MV-4-11 (cell line): ENCODE measurements around the gene C1QA.
"Not testable (repeated sequence)": the region's sequence is repeated elsewhere in the genome, so short reads cannot be mapped to it uniquely, and the experiment has no call there.

Source experiments
- DNase-seq: peaks from one replicate; lab custom pipeline; 2025; lab: John Stamatoyannopoulos, UW

The C1QA gene

DNA sequence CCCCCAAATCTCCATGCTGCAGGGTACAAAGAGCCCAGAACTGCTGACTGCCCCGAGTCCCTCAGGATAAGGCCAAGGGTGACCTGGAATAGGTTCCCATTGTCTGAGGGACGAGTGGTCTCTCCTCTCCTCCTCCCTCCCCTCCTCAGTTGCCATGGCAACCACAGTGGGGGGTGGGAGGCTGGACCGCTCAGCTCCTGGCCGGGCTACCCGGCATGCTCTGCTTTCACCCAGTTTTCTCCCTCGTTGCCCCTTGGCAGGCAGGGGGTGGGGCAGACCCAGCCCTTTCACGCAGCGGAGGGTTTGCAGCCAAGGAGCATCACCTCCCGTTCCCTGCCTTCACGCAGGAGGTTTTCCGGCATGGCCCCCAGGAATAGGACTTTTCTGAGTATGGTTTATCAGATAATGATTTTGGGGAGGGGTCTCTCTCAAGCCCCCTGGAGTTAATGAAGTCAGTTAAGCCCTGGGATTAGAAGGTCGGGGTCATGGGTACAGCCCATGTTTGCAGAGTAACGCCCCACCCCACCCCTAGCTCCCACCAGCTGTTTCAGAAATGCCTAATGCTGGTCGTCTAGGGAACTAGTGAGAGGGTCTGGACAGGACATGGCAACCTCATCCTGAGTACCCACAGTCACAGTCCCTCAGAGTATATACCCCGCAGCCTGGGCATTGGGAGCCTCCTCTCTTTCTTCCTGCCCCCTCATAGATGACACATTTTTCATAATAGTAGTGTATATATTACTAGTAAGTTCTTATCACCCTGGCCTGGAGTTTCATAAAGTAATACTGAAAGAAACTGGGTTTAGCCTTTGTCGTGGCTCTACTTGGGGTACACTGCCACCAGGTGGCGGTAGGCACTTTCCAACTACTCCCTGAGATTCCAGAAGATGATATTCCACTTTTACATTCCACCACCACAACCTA is 37.3 kb downstream of the C1QA start:
- no peak for DNase-seq

DNA sequence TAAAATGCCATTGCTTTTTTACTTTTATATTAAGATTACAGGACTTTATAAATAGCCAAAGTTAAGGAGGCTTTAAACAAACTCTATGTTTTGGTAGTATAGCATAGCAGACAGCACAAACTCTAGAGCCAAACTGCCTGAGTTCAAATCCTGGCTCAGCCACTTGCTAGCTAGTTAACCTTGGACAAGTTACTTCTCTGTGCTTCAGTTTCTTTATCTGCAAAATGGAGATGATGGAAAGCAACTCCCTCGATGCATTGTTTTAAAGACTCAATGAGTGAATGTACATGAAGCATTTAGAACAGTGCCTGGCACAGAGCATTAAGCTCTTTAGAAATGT is 38.0 kb downstream of the C1QA start:
- no peak for DNase-seq

DNA sequence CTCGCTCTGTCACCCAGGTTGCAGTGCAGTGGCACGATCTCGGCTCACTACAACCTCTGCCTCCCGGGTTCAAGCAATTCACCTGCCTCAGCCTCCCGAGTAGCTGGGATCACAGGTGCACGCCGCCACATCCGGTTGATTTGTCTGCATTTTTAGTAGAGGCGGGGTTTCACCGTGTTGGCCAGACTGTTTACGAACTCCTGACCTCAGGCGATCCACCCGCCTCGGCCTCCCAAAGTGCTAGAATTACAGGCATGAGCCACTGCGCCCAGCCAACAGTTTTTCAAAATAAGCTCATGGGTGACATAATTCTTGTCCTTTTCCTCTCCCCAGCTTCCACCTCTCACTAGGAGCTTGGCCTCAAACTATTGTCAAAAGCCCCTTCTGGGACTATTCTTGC is 39.7 kb downstream of the C1QA start:
- not testable (repeated sequence) for DNase-seq

DNA sequence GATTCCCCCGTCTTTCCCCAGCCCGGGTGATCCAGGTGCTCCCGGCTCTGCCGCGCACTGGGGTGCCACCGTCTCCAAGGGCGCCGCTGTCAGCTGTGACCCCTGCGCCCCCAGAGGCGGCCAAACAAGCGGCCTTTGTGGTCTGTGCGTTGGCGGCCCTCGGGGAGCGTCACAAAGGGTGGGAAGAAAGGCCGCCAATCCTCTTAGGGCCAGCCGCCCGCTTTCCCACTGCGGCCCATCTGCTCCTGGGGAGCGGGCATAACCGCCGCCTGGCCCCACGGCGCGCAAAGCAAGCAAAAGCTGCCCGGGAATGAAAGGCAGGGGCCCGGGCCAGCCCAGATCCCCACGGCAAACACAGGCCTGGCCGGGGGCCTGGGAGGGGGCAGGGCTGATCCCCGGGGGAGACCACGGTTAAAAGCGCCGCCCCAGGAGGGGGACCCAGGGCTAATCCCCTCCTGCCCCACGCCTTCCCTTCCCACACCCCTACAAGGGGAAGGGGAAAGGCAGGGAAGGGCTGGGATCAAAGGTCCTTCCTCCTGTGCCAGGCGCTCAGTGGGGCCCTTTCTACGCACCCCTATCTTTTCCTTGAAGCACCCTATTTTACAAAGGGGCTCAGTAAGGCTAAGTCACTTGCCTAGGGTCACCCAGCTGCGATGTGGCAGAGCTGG is 40.6 kb downstream of the C1QA start:
- no peak for DNase-seq

DNA sequence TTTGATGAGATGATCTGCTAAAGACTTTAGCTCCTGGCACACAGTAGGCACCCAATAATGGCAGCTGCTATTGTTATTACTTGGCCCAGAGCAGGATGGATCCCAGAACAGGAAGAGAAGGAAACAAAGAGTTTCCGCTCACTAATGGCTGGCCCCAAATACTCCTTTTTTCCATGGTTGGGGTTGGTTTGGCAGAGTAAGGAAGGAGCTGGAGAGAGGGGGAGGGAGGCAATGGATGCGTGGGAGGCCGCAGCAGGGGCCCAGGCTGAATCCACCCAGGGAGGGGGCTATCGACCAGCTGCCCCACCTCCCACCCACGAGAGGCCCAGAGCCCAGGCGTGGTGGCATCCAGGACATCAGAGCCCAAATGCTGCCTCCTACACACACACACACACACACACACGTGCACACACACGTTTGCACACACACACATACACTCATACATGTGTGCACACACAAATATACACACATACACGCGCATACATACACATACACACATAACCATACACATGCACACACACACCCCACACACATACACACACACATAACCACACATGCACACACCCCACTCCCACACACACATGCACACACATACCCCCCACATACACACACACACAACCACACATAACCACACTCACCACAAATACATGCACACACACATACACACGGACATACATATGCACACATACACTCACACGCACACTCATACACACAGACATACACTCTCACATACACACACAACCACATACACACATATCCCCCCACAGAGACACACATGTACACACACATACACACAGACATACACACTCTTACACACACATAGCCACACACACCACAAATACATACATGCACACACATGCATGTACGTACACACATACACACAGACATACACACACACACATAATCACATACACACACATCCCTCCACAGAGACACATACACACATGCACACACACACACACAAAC is 41.8 kb downstream of the C1QA start:
- DNase-seq: no peak

DNA sequence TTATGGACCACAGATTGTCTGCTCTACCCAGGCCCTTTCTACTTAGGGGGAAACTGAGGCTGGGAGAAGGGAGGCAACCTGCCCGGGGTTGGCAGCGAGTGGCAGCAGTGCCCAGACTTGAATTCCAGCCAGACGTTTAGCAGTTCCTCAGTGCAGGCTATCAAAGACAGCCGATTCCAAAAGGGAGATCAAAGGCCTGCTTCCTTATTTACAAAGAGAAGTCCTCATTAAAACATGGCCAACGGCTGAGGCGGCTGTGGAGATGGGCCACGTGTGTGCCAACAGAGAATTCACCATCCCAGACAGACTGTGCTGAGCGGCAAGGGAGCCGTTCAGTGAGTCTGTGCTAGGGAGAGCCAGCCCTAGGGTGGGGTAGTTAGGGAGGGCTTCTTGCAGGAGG is 44.3 kb downstream of the C1QA start:
- DNase-seq: peak; percentile 8

DNA sequence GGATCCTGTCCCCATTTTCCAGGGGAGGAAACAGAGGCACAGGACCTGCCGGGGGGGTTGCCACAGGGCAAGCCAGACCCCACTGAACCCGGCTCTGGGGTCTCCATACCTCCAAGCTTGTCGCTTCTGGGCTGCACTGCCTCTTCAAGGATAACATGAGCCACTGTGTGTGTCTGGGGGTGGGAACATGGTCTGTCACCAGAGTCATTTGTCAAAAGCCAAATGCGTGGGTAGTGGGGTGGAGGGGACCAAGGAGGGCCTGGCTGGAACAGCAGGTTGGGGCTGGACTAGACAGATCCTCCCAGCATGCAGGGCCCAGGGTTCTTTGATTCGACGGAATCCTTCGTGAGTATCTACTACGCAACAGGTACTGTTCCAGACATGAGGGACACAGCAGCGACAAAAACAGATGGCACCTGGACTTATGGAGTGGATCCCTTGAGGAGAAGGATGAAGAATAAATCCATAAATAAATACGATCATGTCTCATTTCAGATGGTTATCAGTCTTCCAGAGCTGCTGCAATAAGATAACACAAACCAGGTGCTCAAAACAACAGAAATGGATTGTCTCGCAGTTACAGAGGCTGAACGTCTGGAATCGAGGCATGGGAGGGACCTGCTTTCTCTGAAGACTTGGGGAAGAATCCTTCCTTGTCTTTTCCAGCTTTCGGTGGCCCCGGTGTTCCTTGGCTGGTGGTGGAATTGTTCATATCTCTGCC is 45.3 kb downstream of the C1QA start:
- DNase-seq: no peak

DNA sequence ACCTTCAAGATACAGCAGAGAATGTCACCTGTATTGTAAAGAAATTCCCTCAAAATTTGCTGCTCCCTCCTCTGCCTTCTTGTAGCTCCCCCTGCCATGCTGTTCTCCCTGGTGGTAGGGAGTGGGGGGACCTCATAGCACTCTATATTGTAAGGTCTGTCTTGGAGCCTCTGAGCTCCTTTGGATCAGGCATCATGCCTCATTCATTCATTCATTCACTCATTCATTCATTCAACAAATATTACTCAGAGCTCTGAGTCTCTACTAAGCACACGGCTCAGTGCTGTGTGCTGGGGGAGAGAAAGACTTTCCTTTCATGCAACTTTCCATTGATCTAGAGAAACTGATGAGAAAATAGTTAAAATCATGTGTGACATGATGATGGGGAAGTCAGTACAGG is 47.1 kb downstream of the C1QA start:
- DNase-seq: no peak

DNA sequence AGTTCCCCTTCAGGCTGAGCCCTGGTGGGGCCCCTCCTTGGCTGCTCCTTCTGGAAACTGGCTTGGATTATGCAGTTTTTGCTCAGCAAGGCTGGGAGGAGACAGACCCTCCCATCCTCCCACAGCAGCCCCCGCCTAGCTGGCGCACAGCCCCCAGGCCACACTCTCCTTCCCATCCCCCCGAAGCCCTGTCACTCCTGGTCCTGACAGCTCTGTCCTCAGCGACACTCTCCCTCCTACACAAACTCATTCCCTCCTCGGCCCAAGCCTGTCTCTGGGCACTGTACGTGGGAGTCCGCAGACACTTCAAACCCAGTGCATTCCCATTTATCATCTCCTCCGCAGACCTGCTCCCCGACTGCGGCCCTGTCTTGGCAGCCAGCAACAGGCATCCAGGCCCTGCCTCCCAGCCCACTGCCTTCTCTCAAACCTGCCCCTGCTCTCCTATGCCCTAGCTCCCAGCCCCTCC is 49.2 kb downstream of the C1QA start:
- no peak for DNase-seq

DNA sequence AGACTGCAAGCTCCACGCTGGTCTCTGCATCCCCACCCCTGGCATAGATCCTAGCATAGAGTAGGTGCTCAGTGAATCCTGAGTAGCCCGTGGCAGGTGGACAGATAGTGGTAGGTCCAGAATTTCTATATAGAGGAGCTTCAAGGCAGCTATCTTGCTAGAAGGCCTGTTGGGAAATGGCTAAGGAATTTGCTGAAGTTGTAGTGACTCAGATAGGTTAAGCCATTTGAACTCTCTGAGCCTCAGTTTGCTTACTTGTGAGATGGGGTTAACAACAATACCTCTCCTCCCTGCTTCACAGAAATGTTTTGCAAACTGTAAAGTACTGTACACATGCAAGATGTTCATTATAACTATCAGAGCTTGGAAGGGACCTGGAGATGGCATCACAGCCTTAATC is 50.8 kb downstream of the C1QA start:
- DNase-seq: no peak

DNA sequence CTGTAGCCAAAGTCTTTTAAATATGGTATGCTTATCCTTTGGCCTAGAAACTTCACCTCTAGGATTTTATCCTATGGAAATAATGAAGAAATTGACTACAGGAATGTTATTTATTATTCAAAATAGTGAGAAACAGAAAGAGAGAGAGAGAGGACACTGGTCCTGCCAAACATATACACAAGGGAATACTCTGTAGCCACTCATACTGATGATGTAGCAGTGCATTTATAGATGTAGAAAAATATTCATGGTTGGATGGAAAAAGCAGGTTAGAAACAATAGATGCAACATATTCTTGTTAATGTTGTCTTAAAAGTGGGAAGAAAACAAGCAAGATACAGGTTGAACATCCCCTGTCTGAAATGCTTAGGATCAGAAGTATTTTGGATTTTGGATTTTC is 52.0 kb downstream of the C1QA start:
- no peak for DNase-seq
